ENCODE data around the gene ATP6V0A1.
A peak's percentile ranks its signal among the peaks of the same experiment; 100 is the strongest.
"Not testable (repeated sequence)": the region's sequence is repeated elsewhere in the genome, so short reads cannot be mapped to it uniquely, and the experiment has no call there.

The ATP6V0A1 gene

DNA sequence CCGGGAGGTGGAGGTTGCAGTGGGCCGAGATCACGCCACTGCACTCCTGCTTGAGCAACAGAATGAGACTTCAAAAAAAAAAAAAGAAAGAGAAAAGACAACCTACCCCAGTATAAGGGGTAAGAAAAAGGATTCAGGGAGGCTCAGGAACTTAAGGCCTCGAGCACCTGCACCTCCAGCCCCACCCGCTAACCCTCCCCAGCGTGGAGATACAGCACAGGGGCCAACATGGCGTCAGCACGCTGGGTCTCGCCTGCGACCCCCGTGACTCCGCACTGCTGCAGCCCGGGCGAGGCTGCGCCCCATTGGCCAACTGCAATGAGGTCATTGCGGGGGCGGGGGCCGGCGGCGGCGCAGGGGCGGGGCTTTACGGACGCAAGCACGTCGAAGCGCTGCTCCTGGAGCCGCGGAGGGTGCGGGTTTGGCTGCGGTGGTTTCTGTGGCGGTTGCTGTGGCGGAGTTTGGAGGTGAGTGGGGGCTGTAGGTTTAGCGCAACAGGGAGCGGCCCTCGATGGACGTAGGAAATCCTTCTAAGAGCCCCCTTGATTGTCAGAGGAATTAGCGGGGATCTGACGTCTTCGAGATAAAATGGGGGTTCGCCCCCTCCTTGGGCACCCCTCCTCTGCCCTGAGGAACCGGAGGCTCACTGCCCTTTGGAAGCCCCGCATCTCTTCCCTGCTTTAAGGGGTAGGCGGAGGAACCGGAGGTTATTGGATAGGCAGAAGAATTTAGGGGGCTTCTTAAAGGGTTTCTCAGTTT, at the start of gene ATP6V0A1:
ATP6V0A1 (plus strand) TSS at position 382 of the 759 bp plus-strand sequence. CDS start 2,017 bp downstream, outside the sequence.
- DNase-seq, result peak; percentile 79

DNA sequence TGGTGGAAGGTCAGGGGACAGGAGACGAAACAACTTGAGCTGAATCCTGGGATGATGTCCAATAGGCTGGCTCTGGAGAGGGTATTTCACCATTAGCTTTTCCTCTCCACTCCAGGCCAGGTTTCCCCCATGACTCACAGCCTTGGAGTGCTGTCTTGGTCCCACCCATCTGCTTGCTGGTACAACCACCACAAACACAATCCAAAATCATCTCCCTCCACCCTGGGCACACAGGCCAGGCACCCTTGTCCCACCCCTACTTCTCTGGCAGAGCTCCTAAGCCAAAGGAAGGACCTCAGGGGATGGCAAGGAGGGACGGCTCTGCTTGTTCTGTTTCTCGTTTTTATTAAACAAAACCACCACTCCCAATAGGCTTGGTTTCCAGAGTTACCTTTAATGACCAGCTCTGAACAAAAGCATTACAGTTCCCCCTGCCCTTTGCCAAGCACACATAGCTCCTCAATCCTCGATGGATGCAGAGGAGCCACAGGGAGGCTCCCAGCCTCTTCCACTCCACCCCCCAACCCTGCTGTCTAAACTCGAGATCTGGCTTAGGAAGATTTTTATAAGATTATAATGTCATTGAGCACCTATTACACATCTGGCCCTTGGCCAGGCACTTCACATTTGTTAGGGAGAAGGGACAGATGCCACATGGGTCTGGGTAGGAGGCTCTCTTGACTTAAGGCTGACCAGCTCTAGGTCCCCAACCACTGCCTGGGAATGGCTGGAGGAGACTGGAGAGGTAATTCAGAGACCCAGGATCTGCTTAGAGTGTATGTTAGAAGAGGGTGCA, 49.0 kb upstream of the ATP6V0A1 start:
- DNase-seq, result peak; percentile 62

DNA sequence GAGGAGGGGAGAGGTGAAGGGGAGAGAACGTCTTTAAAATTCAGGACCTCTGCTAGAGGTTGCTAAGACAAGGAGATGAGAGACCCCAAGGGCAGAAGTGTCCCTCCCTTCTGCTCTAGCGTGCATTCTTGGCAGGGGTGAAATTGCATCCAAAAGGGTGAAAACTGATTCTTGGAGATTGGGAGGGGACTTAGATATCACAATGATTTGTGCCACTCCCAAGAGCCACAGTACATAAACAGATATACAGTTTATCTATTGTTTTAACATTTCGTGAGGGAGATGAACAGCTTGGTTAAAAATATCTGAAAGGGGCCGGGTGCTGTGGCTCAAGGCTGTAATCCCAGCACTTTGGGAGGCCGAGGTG, 48.4 kb upstream of the ATP6V0A1 start:
- DNase-seq, result no peak

GRCh38 chr17:42411361-42411760, 47.3 kb upstream of the ATP6V0A1 start:
- no peak for DNase-seq

GRCh38 chr17:42411905-42412679, 46.6 kb upstream of the ATP6V0A1 start:
- no peak for DNase-seq

GRCh38 chr17:42413464-42414040, 45.1 kb upstream of the ATP6V0A1 start:
- DNase-seq, result no peak

- DNase-seq, result no peak
These were observed 43.8 kb upstream of the ATP6V0A1 start for GRCh38 chr17:42414704-42415409.

GRCh38 chr17:42417981-42418380, 40.7 kb upstream of the ATP6V0A1 start:
- not testable (repeated sequence) for DNase-seq

- no peak for DNase-seq
These were observed 37.6 kb upstream of the ATP6V0A1 start for GRCh38 chr17:42421136-42421506.

DNA sequence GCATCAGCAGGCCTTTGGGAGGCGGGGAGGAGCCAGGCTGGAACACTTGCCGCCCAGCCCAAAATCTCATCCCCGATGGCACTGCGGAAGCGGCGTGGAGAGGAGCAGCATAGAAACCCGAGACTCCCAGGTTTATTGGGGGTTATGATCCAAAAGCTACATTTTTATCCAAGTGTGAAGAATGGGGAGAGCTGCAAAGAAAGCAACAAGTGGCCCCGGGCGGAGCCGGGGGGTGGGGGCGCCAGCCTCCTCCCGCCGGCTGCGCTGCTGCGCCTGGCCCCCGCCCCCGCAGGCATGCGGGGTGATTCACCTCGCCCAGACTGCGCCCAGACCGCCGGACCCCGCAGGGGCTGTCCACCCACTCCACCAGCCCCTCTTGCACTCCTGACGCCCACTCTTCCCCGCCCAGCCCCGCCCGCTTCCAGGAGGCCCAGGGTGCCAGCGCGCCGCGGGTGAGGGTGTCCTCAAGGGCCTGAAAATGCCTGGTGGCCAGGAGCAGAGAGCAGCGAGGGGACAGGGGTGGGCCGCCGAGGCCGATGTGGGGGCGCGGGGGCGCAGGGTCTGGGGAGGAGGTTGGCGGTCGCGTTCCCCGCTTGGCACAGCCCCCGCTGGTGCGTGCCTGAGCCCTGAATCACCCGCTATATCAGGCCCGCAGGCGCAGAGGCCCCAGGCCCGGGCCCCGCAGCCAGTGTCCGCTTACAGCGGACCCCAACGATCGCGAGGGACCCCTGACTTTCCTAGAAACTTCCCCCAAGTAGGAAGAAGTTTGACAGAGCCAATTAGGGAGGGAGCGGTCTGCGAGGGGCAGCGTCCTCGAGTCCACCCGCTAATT, 37.0 kb upstream of the ATP6V0A1 start:
- peak; percentile 62 for DNase-seq

GRCh38 chr17:42422412-42422957, 36.2 kb upstream of the ATP6V0A1 start:
- DNase-seq, result no peak

DNA sequence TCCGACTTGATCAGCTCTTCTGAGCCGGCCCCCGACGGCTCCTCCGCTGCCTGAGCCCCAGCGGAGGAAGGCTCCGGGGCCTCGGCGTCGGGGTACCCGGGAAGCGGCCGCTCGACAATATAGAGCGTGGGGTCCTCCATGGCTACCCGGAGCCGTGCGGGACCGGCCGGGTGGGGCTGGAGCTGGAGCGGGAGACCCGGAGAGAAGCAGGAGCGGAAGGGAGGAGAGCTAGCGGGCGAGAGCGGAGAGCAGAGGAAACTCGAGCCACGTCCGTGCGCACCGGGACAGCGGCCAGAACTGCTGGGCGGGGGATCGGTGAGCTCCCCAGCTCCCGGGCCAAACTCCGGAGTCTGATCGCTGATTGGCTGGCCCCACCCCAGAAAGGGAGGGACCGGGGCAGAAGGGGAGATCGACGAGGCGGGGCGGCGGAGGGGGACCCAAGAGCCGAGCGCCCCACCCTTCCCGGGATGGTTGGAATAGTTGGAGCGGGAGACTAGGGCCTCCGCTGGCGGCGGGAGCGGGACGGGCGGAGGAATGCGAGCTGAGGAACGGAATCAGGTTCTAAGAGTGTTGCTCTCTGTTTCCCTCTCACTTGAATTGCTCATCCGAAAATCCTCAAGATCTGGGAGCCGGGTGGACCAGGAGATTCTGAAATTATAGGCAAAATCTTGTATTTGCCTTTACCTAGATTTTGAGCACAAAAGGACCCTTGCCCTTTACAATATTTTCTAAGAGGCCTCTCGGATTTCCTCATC, 35.5 kb upstream of the ATP6V0A1 start, which contains the start of gene CAVIN1:
CAVIN1 (minus strand) TSS at position 299 of the 755 bp plus-strand sequence; CDS start at position 140, 159 bp downstream.
- DNase-seq, result peak; percentile 95

GRCh38 chr17:42423766-42424165, 34.9 kb upstream of the ATP6V0A1 start:
- no peak for DNase-seq

DNA sequence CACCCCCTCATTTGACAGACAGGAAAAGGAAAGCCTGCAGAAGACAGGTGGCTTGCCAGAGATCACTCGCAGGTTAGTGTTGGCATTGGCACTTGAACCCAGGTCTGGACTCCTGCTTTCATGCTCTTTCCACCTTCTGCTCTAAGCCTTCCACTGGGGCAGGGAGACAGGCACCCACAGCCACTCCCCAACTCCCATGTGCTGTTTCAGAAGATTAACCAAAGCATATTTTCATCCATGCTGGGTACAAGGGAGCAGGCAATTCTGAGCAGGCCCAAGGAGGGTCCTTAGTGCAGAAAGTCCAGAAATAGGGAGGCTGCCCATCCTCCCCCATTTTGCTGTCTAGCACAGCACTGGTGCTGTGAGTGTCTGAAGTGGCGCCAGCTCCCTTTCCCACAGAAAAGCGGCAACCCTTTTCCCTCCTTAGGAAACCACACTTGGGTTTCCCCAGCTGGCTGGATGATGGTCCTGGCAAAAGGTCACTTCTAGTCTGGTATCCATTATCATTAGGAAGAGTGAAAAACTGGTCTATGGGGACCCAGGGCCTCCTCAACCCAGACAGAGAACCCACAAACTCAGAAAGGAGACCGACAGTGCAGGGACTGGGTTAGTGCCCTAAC, 33.6 kb upstream of the ATP6V0A1 start:
- no peak for DNase-seq

- peak; percentile 81 for DNase-seq
These were observed 30.3 kb upstream of the ATP6V0A1 start for GRCh38 chr17:42428141-42428944.

DNA sequence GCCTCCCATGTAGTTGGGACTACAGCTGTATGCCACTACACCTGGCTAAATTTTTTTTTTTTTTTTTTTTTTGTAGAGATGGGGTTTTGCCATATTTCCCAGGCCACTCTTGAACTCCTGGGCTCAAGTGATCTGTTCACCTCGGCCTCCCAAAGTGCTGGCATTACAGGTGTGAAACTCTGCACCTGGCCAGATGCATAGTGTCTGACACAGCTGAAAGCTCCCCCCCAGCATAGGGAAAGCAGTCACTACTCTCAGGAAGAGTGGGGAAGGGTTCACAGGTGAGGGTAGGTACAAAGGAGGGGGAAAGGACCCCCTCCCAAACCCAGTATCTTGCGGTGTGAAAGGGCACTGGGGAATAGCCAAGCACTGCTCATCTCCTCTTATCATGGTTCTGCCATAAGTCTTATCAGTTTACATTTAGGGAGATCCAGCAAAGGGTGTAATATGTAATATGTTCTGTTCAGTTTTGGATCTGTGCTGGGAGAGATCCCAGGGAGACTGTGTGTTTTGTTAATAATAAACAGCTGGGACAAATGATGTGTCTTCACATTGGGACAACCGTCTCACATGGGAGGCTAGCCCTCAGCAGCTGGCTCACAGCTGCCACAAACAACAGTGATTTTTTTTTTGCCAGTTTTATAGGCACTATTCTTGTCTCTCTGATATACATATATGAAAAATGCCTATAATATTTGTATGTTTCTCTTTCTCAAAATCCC, 28.8 kb upstream of the ATP6V0A1 start:
- DNase-seq, result no peak

GRCh38 chr17:42431758-42432161, 26.9 kb upstream of the ATP6V0A1 start:
- no peak for DNase-seq

DNA sequence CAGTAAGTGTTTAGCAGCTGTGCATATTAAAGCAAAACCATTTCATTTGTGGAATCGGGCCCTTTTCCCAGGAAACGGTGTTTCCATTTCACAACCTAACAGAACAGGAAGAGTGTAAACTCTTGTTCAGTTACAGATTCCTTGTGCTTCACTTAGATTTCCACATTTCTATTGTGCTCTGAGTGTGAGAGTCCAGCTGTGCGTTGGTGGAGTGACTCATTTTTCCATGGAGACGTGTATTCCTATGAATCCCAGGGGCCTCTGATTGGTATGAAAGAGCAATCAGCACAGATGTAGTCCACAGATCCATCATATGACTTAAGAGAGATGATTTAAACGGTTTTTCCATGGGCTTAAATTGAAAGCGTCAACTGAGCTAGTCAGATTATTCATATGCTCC, 22.3 kb upstream of the ATP6V0A1 start:
- peak; percentile 44 for DNase-seq
